Hepatocyte (in vitro differentiated cells): Measurements from ENCODE around the gene CDK17.

ENCODE experiments used
- EZH2phosphoT487 ChIP-seq: fragments of 200-600 bp; sonication (generic); IDR thresholded peaks from one replicate; pipeline ENCODE4 v1.6.1; 2018; ENCODE audit warnings: antibody characterized with exemption, mild to moderate bottlenecking, low read depth, moderate library complexity; ENCODE audit not compliant: unreplicated experiment, severe bottlenecking
- TF ChIP-seq, protein P1 (sequence below): fragments of 200-600 bp; sonication (generic); IDR thresholded peaks from 2 replicates; pipeline ENCODE4 v1.5.1; 2016; ENCODE audit warnings: antibody characterized with exemption, mild to moderate bottlenecking; ENCODE audit not compliant: poor library complexity

GRCh38 chr12:96402061-96402460, 1.8 kb upstream of the CDK17 start:
- TF ChIP-seq, protein P1, sequence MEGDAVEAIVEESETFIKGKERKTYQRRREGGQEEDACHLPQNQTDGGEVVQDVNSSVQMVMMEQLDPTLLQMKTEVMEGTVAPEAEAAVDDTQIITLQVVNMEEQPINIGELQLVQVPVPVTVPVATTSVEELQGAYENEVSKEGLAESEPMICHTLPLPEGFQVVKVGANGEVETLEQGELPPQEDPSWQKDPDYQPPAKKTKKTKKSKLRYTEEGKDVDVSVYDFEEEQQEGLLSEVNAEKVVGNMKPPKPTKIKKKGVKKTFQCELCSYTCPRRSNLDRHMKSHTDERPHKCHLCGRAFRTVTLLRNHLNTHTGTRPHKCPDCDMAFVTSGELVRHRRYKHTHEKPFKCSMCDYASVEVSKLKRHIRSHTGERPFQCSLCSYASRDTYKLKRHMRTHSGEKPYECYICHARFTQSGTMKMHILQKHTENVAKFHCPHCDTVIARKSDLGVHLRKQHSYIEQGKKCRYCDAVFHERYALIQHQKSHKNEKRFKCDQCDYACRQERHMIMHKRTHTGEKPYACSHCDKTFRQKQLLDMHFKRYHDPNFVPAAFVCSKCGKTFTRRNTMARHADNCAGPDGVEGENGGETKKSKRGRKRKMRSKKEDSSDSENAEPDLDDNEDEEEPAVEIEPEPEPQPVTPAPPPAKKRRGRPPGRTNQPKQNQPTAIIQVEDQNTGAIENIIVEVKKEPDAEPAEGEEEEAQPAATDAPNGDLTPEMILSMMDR: no peak
- no peak for TF ChIP-seq EZH2phosphoT487
